ENCODE measurements around the gene TNFRSF21. TPM values are rescaled to one million over a fixed set of nuclear protein-coding genes. Genes with fewer than 3 reads are reported as not detected.

TNFRSF21 gene
- total RNA-seq, 2 donors from 2014 or later, result 7.3 to 15.3 TPM

DNA sequence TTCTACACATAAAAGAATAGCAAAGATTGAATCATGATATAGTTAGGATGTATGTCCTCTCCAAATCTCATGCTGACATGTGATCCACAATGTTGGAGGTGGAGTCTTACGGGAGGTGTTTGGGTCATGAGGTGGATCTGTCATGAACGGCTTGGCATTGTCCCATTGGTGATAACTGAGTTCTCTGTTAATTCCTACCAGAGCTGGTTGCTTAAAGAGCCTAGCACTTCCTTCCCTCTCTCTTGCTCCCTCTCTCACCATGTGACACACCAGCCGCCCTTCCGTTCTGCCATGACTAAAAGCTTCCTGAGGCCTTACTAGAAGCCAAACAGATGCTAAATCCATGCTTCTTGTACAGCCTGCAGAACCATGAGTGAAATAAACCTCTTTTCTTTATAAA is 8.3 kb downstream of the TNFRSF21 start:
- Histone ChIP-seq H3K4me3 (no peak overlapping the region), H3K27me3 (replicated peaks; ENCODE audit: insufficient read depth) (no peaks in the 10 kb centered on the region), H3K4me1 (ENCODE audit: control insufficient read depth in 1 of 2, low read depth in 2 of 2) (no peaks in the 10 kb centered on the region), H3K27ac (no peak overlapping the region), H3K36me3 (no peaks in the 10 kb centered on the region), H3K9me3 (no peaks in the 10 kb centered on the region)
- TF ChIP-seq CTCF (IDR thresholded peaks at IDR 0.05), result no peak
- DNase-seq (ENCODE audit: low spot score) (no peak), ATAC-seq (ENCODE audit: insufficient number of reproducible peaks, low FRiP score, low read depth) (no peak)

GRCh38 chr6:47300417-47300816 is 9.3 kb downstream of the TNFRSF21 start:
- no peaks in the 10 kb centered on the region for H3K36me3 ChIP-seq
- H3K4me1 ChIP-seq (ENCODE audit: control insufficient read depth in 1 of 2, low read depth in 2 of 2), result no peaks in the 10 kb centered on the region
- H3K9me3 ChIP-seq, result no peaks in the 10 kb centered on the region
- no peak for TF ChIP-seq CTCF (IDR thresholded peaks at IDR 0.05)
- no peaks in the 10 kb centered on the region for H3K27me3 ChIP-seq (replicated peaks; ENCODE audit: insufficient read depth)
- no peak for ATAC-seq (ENCODE audit: insufficient number of reproducible peaks, low FRiP score, low read depth)
- no peak for DNase-seq (ENCODE audit: low spot score)
- H3K27ac ChIP-seq, result no peak overlapping the region
- H3K4me3 ChIP-seq, result no peak overlapping the region

GRCh38 chr6:47299965-47300364 is 9.7 kb downstream of the TNFRSF21 start:
- ATAC-seq (ENCODE audit: insufficient number of reproducible peaks, low FRiP score, low read depth) (no peak), DNase-seq (ENCODE audit: low spot score) (no peak)
- TF ChIP-seq CTCF (IDR thresholded peaks at IDR 0.05), result no peak
- Histone ChIP-seq H3K36me3 (no peaks in the 10 kb centered on the region), H3K27ac (no peak overlapping the region), H3K4me1 (ENCODE audit: control insufficient read depth in 1 of 2, low read depth in 2 of 2) (no peaks in the 10 kb centered on the region), H3K9me3 (no peaks in the 10 kb centered on the region), H3K27me3 (replicated peaks; ENCODE audit: insufficient read depth) (no peaks in the 10 kb centered on the region), H3K4me3 (no peak overlapping the region)

GRCh38 chr6:47298475-47298874 is 11.2 kb downstream of the TNFRSF21 start:
- ATAC-seq (ENCODE audit: insufficient number of reproducible peaks, low FRiP score, low read depth), result no peak
- Histone ChIP-seq H3K36me3 (no peaks in the 10 kb centered on the region), H3K27me3 (replicated peaks; ENCODE audit: insufficient read depth) (no peaks in the 10 kb centered on the region), H3K4me3 (no peak overlapping the region), H3K9me3 (no peaks in the 10 kb centered on the region), H3K27ac (no peak overlapping the region), H3K4me1 (ENCODE audit: control insufficient read depth in 1 of 2, low read depth in 2 of 2) (no peaks in the 10 kb centered on the region)
- DNase-seq (ENCODE audit: low spot score), result no peak
- TF ChIP-seq CTCF (IDR thresholded peaks at IDR 0.05), result no peak

GRCh38 chr6:47294990-47295389 is 14.7 kb downstream of the TNFRSF21 start:
- Histone ChIP-seq H3K36me3 (no peaks in the 10 kb centered on the region), H3K4me3 (no peak overlapping the region), H3K27me3 (replicated peaks; ENCODE audit: insufficient read depth) (no peaks in the 10 kb centered on the region), H3K27ac (no peak overlapping the region), H3K9me3 (no peaks in the 10 kb centered on the region), H3K4me1 (ENCODE audit: control insufficient read depth in 1 of 2, low read depth in 2 of 2) (no peaks in the 10 kb centered on the region)
- DNase-seq (ENCODE audit: low spot score) (no peak), ATAC-seq (ENCODE audit: insufficient number of reproducible peaks, low FRiP score, low read depth) (no peak)
- no peak for TF ChIP-seq CTCF (IDR thresholded peaks at IDR 0.05)

Data from thoracic aorta (tissue), 2 donors.